Muscle layer of colon (tissue), 2 donors: ENCODE data around the gene RILPL1.
A peak's percentile ranks its signal among the peaks of the same experiment; 100 is the strongest.
"Not testable (repeated sequence)": the region's sequence is repeated elsewhere in the genome, so short reads cannot be mapped to it uniquely, and the experiment has no call there.

Experiments
- H3K27ac ChIP-seq: one replicate; pipeline ENCODE4 v1.7.0; 2013; ENCODE audit warnings: low read depth, mild to moderate bottlenecking, low read length, moderate library complexity
- H3K27me3 ChIP-seq, 2 donors: one replicate each; pipeline ENCODE4 v1.7.0; 2013; ENCODE audit warnings: low read length in 2 of 2, mild to moderate bottlenecking in 2 of 2; ENCODE audit not compliant: insufficient read depth in 2 of 2, control insufficient read depth in 1 of 2
- H3K36me3 ChIP-seq: one replicate; pipeline ENCODE4 v1.7.0; 2013; ENCODE audit warnings: mild to moderate bottlenecking, low read length; ENCODE audit not compliant: insufficient read depth
- H3K4me1 ChIP-seq: one replicate; pipeline ENCODE4 v1.7.0; 2013; ENCODE audit warnings: mild to moderate bottlenecking, low read length; ENCODE audit not compliant: insufficient read depth
- H3K4me3 ChIP-seq, 2 donors: one replicate each; pipeline ENCODE4 v1.7.0; 2013; ENCODE audit warnings: low read length in 2 of 2, low read depth in 1 of 2, mild to moderate bottlenecking in 1 of 2, moderate library complexity in 1 of 2
- H3K9ac ChIP-seq: one replicate; pipeline ENCODE4 v1.7.0; 2013; ENCODE audit warnings: low read length
- H3K9me3 ChIP-seq: one replicate; pipeline ENCODE4 v1.7.0; 2013; ENCODE audit warnings: mild to moderate bottlenecking, low read length
- donor health status: abdominal sarcoma.
- donor health status: Adenocarcinoma of cecum.

The RILPL1 gene

DNA sequence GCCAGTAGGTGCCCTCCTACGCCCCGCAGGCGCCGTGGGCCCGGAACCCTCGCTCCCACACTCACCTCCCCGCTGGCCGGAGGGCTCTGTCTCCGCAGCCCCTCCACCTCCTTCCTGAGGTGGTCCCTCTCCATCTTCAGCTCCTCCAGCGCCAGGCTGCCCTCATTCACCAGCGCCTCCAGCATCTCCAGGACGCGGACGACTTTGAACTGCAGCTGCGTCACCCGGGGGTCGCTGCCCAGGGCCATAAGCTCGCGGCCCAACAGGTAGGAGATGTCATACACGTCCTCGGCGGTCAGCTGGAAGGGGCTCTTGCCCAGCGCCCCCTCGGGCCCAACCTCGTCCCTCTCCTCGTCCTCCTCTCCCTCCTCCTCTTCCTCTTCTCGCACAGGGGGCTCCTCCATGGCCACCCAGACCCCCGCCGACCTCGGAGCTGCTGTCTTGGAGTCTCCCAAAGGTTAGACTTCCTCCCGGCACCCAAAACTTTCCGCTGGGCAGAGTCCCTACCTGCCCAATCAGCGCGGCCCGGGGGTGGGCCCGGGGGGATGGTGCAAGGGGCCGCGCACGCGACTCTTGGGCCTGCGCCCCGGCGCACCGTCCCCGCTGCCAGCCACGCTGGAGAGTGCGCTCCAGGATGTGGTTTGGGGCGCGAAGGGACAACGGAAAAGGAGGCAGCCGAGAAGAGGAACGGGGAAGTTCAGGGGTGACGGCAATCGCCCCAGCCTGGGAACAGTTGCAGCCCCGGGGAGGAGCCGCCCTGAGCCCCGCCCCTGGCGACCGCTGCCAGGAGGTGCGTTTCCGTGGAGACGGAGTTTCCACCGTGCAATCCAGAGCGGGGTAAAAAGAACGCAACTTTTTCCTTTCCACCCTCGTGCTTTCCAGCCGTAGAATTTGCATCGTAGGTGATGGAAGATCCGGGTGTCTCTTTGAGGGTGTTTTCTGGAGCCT is 97.2 kb downstream of the RILPL1 start, which contains the start of gene RILPL2:
TSS of gene RILPL2 (minus strand) at position 668 of the 948 bp plus-strand sequence. CDS start at position 404, 264 bp downstream.
- Histone ChIP-seq H3K27me3 (no peaks in the 10 kb centered on the region), H3K4me3 (peak within 1 kb of the TSS; percentile 75 to 96), H3K9me3 (no peaks in the 10 kb centered on the region), H3K27ac (peak within 1 kb of the TSS; percentile 80), H3K9ac (peak within 1 kb of the TSS; percentile 71), H3K4me1 (peaks cover 17% of the 10 kb centered on the region), H3K36me3 (no peaks in the 10 kb centered on the region)

DNA sequence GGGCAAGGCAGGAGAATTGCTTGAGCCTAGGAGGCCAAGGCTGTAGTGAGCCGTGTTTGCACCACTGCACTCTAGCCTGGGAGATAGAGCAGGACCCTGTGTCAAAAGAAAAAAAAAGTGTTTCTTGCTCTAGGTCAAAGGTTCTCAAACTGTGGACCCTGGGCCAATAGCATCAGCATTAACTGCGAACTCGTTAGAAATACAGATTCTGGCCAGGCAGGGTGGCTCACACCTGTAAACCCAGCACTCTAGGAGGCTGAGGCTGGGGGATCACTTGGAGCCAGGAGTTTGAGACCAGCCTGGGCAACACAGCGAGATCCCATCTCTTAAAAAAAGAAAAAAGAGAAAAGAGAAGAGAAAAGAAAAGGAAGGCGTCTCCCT is 97.9 kb downstream of the RILPL1 start:
- H3K4me3 ChIP-seq = peak overlapping the region; percentile 75 to 96
- peak overlapping the region; percentile 71 for H3K9ac ChIP-seq
- H3K4me1 ChIP-seq = peaks cover 17% of the 10 kb centered on the region
- H3K27ac ChIP-seq = peak overlapping the region; percentile 80
- peaks cover 4% of the 10 kb centered on the region for H3K36me3 ChIP-seq
- no peaks in the 10 kb centered on the region for H3K27me3 ChIP-seq
- H3K9me3 ChIP-seq = no peaks in the 10 kb centered on the region

DNA sequence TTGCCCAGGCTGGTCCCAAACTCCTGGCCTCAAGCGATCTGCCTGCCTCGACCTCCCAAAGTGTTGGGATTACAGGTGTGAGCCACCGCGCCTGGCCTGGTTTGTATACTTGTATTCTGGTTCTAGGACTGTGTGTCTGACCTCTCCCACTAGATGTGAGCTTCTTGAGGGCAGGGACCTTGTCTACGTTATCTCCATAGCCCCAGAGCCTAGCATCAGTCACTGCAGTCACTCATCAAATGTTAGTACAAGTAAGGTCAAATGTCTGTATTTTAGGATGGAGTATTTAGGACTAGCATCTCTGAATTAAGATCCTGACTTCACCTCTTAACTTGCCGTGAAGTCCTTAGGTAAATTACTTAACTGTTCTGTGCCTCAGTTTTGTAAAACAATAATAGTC is 99.9 kb downstream of the RILPL1 start:
- H3K9me3 ChIP-seq = no peaks in the 10 kb centered on the region
- no peak overlapping the region for H3K9ac ChIP-seq
- no peaks in the 10 kb centered on the region for H3K27me3 ChIP-seq
- H3K36me3 ChIP-seq = peaks cover 4% of the 10 kb centered on the region
- H3K4me1 ChIP-seq = peaks cover 17% of the 10 kb centered on the region
- no peak overlapping the region for H3K27ac ChIP-seq
- no peak overlapping the region for H3K4me3 ChIP-seq

DNA sequence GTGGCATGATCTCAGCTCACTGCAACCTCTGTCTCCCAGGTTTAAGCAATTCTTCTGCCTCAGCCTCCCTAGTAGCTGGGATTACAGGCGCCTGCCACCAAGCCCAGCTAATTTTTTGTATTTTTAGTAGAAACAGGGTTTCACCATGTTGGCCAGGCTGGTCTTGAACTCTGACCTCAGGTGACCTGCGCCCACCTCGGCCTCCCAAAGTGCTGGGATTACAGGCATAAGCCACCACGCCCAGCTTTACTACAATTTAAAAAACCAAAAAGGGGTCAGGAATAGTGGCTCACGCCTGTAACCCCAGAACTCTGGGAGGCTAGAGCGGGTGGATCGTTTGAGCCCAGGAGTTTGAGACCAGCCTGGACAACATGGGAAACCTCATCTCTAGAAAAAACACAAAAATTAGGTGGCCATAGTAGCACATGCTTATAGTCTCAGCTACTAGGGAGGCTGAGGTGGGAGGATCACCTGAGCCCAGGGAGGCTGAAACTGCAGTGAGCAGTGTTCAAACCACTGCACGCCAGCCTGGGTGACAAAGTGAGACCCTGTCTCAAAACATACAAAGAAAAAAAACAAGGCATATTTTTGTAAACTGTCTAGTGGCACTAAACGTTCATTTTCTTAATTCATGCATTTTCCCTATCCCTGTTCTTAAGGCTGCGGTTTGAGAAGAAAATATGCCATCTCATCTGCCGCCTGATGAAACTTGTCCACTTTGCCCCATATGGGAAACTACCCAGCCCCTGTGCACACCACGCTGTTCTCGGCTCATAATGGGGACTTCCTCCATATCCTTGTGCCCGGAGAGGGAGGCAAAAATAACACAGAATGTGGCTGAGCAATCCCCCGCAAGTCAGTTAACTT is 101.3 kb downstream of the RILPL1 start:
- peaks cover 17% of the 10 kb centered on the region for H3K4me1 ChIP-seq
- not testable (repeated sequence) for H3K27me3 ChIP-seq, H3K9me3 ChIP-seq, H3K9ac ChIP-seq, H3K4me3 ChIP-seq, H3K36me3 ChIP-seq, H3K27ac ChIP-seq

DNA sequence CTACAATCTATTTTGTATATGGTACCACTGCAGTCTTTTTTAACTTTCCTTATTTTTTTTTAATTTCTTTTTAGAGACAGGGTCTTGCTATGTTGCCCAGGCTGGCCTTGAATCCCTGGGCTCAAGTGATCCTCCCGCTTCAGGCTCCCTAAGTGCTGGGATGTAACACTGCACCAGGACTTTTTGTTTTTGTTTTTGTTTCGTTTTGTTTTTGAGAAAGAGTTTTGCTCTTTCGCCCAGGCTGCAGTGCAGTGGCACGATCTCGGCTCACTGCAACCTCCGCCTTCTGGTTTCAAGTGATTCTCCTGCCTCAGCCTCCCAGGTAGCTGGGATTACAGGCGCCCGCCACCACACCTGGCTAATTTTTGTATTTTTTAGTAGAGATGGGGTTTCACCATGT is 104.4 kb downstream of the RILPL1 start:
- not testable (repeated sequence) for H3K36me3 ChIP-seq

DNA sequence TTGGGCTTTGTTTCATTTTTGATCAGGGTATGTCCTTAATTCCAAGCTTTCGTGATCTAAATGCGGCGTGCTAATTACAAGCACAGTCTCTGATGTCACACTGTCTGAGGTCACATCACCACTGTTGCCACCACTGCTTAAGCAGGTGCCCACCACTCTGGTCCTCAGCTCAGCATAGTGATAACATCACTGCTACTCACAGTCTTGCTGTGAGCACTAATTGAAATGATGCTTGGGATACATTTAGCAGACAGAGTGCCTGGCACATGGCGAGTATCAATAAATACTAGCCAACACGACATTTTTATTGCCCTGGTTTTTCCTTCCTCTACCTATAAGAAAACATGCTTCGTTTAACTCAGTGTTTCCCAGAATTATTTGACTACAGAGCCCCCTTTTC is 104.9 kb downstream of the RILPL1 start:
- no peaks in the 10 kb centered on the region for H3K9me3 ChIP-seq
- H3K4me1 ChIP-seq = peaks cover 5% of the 10 kb centered on the region
- no peak overlapping the region for H3K27ac ChIP-seq
- peaks cover 7% of the 10 kb centered on the region for H3K36me3 ChIP-seq
- H3K4me3 ChIP-seq = no peak overlapping the region
- H3K9ac ChIP-seq = no peak overlapping the region
- no peaks in the 10 kb centered on the region for H3K27me3 ChIP-seq

More for the DNA sequence above, 104.4 kb downstream of the RILPL1 start:
- H3K9me3 ChIP-seq, H3K27me3 ChIP-seq, H3K4me3 ChIP-seq, H3K27ac ChIP-seq, H3K4me1 ChIP-seq, H3K9ac ChIP-seq: not testable (repeated sequence)

DNA sequence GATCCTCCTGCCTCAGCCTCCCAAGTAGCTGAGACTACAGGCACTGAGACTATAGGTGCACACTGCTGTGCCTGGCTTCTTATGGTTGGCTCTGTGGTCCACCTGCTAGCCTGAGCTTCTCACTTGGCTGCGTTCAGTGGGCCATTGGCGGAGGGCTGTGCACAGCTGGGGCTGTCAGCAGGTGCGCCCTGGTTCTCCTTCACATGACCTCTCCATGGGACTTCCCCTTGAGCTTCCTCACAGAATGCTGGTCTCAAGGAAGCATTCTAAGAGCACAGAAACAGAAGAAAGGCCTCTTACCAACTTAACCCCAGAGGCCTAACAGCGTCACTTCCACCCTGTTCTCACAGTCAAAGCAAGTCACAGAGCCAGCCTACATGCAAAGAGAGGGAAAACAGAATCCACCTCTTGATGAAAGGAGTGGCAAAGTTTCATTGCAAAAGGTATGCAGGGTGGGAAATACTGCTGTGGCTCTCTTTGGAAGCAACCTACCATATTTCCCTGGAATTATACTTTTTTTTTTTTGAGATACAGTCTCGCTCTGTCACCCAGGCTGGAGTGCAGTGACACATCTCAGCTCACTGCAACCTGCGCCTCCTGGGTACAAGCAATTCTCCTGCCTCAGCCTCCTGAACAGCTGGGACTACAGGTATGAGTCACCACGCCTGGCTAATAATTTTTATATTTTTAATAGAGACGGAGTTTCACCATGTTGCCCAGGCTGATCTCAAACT is 106.3 kb downstream of the RILPL1 start:
- Histone ChIP-seq H3K4me3 (no peak overlapping the region), H3K9me3 (no peaks in the 10 kb centered on the region), H3K9ac (no peak overlapping the region), H3K36me3 (peaks cover 13% of the 10 kb centered on the region), H3K4me1 (no peaks in the 10 kb centered on the region), H3K27ac (no peak overlapping the region), H3K27me3 (no peaks in the 10 kb centered on the region)

DNA sequence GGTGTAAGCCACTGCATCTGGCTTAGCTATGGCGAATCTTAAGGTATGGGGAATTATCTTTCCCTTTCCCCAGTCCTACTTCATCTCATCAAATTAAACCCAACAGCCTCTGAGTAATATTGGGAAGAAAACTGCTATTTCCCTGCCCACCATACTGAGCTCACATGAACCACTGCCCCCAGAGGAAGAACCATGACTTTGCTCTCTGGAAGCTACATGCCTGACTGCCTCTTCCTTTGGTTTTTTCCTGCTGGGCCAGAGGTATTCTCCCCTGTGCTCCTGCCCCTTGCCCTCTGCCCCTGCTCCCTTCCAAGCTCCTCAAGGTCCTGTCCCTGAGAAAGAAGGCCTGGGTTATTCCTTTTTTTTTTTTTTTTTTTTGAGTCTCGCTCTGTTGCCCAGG is 112.2 kb downstream of the RILPL1 start:
- H3K27me3 ChIP-seq = no peaks in the 10 kb centered on the region
- no peak overlapping the region for H3K9ac ChIP-seq
- no peaks in the 10 kb centered on the region for H3K9me3 ChIP-seq
- no peaks in the 10 kb centered on the region for H3K4me1 ChIP-seq
- H3K27ac ChIP-seq = no peak overlapping the region
- H3K36me3 ChIP-seq = peaks cover 6% of the 10 kb centered on the region
- H3K4me3 ChIP-seq = no peak overlapping the region
